DMS79 (cell line): ENCODE data around the gene SYNGR3.

Experiments used
- DNase-seq: peaks from one replicate; lab custom pipeline; 2025; lab: John Stamatoyannopoulos, UW

SYNGR3 gene

GRCh38 chr16:1992704-1993317 lies 3.0 kb downstream of the SYNGR3 start:
- no peak for DNase-seq

- DNase-seq: no peak
Observed at GRCh38 chr16:1993731-1994131, 4.0 kb downstream of the SYNGR3 start.

DNA sequence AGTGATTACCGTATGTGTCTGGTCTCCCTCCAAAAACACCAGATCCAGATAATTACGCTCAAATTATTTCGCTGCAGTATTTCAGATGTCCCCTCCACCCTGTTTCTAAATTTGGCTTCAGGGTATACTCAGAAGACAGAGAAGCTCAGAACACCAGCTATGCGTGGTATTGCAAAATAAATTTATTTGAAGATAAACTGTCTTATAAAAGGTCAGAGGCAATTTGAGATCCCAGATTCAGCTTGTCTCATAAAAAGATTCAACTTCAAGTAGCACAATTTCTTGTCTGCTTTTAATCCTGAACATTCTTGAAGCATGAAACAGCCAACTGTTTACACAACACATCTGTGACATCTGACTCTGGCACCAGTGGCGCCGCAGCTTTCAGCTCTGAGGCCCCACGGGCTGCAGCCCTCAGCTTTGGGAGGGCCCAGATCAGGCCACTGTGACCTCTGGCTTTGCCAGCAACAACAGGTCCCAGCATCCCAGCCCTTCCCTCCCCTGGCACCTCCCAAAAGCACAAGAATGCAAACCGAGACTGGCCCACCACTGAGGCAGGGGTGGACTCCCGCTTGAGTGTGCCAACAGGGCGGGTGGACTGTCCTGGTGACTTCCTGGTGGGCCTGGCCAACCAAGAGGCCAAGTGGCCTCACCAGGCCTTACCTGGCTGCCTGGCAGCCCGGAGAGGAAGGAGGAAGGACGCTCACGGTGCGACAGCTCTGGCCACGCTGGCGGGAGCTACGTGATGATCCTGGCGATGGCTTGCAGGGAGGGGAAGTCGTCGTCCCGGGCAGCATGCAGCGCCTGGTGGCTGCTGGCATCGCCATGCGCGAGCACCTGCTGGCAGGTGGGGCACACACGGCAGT lies 8.0 kb downstream of the SYNGR3 start:
- no peak for DNase-seq

GRCh38 chr16:1998360-1998835 lies 8.6 kb downstream of the SYNGR3 start:
- DNase-seq: no peak

GRCh38 chr16:1998852-1999801 lies 9.4 kb downstream of the SYNGR3 start:
- no peak for DNase-seq

GRCh38 chr16:1999866-2000514 lies 10.2 kb downstream of the SYNGR3 start:
- DNase-seq: no peak

GRCh38 chr16:2001035-2001434 lies 11.3 kb downstream of the SYNGR3 start:
- DNase-seq: no peak

- DNase-seq: no peak
Observed at GRCh38 chr16:2001456-2002355, 11.9 kb downstream of the SYNGR3 start.

GRCh38 chr16:2002406-2003230 lies 12.8 kb downstream of the SYNGR3 start:
- no peak for DNase-seq

DNA sequence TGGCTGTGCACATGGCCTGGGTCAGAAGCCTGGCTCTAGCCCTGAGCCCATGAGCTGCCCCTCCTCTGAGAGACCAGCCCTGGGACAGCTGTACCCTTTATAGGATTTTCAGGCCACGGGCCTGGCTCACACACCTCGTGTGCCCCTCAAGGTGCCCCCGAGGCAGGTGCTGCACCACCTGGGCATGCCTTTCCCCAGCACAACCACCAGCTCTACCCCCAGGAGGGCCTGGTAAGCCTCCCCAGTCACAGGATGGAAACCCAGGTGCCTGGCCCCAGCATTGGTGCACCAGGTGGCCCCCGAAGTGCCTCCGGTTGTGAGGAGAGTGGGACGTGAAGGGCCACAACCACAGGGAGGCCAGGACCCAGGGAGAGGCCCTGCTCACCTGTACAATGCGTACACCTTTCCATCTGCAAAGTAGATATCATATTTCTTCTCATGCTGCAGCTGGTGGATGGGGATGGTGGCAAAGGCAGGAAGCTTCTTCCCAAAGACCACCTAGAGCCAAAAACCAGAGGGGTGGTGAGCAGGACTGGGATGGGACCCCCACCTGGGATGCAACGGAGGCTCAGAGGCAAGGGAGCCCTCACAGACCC lies 13.6 kb downstream of the SYNGR3 start:
- no peak for DNase-seq

DNA sequence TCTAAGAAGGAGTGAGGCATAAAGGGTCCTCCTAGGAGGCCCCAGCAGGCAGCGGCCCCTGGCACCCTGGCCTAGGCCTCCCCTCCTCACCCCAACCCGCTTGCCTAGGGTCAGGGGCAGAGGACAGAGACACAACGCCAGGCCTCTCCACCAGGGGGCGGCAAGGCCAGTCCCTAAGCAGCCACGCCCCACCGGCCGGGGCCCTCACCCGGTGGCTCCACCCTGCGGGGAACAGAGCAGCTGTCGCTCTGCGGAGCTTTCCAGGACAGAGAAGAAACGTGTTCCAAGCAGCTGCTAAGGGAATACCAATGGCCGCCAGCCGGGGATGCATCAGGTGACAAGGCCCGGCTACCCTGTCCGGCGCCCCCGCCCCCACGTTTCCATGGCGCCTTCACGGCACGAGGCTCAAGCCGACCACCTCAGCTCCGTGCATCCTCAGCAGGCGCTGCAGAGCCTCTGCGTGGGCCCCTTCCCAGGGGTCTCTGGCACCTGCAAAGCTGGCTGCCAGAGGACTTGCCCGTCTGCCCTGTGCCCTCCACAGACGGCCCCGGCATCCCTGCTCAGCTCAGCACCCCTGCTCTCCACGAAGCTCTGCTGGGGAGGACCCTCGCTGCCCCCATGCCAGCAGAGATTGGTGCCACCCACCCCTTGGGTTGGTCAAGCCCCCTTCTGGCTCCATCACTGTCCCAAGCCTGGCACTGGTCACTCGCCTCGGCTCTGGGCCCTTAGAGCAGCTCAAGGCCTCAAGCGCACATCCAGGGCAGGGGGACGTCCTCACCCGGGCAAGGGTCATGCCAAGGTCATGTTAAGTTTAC lies 14.3 kb downstream of the SYNGR3 start:
- no peak for DNase-seq

DNA sequence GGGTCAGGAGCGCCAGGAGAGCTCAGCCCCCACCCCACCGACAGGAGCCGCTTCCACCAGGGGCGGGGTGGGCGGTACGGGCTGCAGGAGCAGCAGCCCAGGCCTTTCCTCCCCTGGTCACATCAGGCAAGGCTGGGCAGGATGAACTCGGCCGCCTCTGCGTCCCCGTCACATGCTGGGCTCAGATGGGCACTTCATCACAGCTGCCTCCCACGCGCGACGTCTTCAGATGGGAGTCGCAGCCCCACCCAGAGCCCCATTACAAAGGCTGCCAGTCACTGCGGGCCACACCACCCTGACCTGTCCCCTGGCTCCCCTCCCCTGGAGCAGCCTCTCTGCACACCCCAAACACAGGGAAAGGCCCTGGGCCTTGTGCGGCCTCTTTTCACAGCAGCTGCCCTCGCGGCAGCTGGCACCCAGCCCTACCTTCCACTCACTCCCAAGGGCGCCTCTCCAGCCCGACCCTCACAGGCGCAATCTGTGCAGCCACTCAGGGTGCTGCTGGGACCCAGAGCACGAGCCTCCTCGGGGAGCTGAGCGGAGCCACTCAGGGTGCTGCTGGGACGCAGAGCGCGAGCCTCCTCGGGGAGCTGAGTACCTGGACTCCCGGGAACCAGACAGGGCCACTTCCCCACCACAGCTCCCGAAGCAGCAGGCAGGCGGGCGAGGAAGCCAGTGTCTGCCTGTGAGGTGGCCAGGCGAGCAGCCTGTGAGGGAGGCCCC lies 15.2 kb downstream of the SYNGR3 start:
- DNase-seq: no peak

GRCh38 chr16:2005646-2006045 lies 15.9 kb downstream of the SYNGR3 start:
- peak; percentile 29 for DNase-seq

GRCh38 chr16:2006317-2006716 lies 16.5 kb downstream of the SYNGR3 start:
- no peak for DNase-seq

- no peak for DNase-seq
Observed at GRCh38 chr16:2007081-2007836, 17.5 kb downstream of the SYNGR3 start.

DNA sequence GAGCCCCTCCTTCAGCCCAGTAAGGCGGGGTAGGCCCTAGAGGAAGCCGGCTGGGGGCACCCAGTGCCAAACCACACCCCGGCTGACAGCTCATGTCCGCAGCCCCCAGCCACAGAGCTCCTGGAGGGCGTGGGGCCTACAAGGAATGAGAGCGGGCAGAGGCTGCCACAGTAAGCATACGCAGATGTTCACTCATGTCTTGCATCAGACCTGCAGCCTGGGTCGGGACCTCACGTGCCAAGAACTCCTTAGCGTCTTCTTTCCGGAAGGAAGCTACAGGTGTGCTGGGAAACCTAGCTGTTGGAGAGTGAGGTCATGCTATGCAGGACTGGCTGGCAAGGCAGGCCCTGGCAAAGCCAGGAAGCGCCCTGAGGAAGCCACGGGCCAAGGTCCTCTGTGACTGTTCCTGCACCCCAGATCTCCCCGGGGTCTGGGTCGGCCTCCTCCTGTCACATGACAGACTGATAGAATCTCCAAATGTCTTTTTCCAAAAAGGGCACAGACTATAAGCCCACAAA lies 18.3 kb downstream of the SYNGR3 start:
- DNase-seq: no peak

DNA sequence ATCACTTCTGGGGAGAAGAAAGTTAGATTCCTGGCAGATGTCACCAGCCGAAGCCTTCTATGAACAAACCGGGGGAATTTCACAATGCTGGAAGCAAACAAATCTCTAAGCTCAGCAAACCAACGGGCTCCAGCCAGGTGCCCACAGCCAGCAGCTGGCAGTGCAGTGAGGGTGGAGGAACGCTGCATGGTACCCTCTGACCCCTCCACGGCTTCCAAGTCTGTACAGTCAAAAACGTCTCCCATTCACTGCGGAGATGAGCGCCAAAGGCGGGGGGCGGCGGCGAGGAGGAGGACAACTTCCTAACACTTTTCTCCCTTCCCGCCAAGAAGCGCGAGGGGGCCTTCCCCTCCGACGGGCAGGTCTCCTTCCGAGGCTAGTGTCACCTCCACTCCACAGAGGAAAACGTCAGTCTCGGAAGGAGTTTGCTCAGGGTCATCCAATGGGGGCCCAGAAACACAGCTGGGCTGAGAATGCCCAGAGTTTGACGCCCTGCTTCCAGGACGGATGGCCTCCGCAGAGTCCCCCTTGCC lies 18.9 kb downstream of the SYNGR3 start:
- no peak for DNase-seq
